Raji (cell line): Measurements from ENCODE around the gene FTO.

Experiments used
- POLR2A ChIP-seq: IDR thresholded peaks from 2 replicates; pipeline ENCODE4 v1.6.1; 2011; ENCODE audit warnings: low read depth, low read length, control low read depth; ENCODE audit not compliant: insufficient read depth

The FTO gene

DNA sequence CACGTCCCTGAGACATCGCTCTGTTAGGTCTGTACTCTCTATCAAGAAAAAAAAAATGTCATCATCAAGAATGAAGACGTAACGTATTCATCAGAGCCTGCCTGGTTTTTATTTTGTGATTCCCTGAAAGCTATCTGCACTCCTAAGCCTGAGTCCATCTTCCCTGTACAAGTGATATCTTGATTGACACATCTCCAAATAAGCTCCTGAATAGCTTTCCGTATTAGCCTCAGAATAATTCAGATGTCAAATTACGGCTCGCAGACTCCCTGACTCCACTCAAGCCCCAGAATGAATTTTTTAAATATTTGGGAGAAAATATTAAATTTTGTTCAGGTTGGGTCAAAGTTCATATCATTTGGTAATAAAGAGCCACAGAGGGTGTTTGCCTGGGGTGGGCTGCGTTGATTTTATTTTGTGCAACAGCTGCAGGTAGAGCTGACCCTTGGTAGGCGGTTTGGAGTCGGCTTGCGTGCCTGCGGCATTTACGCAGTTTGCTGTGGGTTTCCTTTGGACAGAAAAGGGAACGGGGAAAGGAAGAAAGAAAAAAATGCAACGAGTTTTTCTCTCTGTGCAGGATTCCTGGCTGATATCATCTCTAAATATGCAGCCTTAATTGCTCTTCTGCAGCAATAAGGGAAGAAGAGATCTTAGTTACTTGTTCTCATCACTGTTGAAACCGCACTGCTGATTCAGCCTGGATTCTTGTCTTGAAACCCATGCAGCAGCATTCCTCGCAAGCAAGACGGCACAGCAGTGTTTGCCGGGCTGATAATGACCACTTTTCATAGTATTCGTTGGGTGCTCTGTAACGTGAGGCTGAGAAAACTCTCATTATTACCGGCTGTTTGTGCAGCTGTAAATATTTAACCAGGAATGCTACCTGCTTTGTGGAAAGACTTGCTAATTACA, 467.9 kb downstream of the FTO start:
- no peak for TF ChIP-seq POLR2A

DNA sequence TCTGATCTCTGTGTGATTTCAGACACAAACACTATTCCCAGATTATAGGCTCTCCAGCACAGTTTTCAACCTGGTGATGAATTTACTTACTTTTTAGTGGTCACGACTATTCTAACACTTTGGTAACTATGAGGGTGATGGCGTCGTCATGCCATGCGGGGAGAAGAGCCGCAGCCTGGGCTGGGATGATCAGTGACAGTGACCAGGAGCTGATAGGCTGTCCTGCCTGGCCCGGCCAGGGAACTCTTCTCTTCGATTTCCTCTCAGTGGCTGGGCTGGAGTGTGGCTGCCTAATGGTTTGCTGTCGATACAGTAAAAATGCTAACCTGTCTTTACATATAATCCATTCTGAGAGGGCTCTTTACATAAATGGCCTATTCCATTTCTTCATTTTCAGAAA, 469.5 kb downstream of the FTO start:
- no peak for TF ChIP-seq POLR2A

DNA sequence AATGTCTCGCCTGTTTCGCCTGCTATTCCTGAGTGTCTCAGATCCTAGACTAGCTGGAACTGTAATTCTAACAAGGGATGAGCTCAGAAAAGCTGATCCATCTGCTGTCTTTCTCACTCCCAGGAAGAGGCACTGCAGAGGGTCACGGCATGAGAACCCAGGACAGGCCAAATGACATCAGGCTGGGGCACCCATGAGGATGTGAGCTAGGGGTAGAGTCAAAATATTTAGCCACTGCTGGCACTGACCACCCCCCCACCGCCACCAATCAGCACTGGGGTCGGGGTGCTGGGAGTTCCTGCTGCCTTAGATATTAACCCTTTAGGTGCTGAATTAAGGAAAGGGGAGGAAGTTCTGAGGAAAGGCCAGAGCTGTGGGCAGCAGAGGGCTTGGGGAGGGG, 470.2 kb downstream of the FTO start:
- TF ChIP-seq POLR2A: no peak

DNA sequence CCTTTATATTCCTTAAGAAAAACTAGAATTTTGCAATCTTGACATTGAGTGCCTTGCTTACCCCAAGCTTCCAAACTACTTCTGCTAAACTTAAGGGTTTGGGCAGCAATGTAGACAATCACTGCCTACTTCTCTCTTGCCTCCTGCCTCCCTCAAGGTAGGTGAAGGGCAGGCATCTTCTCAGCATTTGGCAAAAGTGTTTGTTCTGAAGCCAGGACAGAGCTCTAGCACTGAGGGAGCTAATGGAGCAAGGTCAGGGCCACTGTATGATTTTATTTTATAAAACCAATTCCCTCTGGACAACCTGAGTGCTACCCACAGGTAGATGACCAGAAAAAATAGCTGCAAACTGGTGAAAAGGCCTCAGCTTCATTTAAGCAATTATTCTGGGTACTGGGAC, 470.8 kb downstream of the FTO start:
- no peak for TF ChIP-seq POLR2A

DNA sequence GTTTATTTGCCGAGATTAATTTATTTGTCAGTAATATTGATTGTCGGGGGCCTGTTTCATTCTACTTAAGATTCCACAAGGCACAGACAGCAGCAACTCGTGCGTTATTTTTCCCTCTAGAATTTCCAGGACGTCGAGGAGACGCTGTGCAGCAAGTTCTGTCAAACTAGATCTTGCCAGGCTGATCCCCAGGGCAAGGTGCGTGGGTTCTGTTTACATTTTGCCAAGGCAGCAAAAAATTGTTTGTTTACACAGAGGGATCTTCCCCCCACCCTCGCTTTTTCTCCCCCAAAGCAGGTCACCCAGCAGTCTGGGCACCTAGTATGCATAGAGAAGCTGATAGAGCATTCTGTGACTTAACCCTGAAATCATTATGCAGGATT, 471.2 kb downstream of the FTO start:
- no peak for TF ChIP-seq POLR2A

DNA sequence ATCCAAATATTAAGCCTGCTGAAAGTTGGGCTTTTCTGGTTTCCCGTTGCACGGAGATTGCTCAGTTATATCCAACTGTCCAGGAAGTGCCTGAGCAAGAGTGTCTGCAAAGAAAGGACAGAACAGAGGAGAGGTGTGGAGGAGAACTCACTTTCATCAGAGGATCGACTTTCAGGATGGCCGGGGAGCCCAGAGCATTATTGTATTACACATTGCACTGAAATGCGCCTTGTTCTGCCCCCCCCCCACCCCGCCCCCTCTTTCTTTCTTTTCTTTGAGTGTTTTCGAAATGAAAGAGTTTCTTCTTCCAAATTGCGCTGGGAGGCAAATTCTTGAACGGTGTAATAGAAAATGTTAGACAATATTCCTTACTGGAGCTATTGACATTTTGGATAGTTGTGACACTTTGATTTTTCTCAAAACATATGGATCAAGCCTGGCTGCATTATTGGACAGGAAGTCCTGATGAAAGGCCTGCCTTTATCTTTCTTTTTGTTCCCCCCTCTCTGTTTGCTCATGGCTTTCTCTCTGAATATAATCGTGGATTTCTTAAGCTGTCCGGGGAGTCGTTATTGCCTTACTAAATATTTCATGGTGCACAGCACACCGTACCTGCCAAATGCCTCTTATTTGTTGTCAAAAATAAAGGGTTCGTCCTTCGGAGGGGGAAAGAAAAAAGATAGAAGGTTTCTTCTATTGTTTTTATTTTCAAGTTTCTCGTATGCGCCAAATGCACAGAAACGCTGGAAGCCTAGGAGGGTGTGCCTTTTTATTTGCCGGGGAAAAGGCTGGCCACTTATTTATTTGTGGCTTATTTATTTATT, 471.8 kb downstream of the FTO start:
- no peak for TF ChIP-seq POLR2A

DNA sequence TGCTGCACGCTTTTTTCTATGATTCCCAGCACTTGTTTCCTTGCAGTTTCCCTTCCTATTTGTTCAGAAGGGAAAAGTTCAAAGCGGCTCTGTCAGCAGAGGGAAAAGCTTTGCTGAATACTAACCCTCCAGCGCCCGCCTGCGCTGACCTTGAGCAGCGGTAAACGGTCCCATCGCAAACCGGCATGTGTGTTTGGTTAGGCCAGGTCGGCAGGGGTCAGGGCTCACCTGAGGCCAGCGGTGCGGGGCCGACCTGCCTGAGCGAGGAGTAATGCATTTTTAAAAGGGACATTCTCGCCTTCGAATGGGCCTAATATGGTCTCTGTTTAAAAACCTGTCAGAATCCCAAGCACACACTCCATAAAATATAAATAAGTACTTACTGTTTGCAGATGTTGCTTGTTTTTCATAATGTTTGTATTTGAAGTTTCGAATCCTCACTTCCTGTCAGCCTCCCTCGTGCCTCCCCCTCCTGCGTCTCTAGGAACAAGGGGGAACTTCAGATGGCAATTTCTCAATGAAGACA, 472.5 kb downstream of the FTO start:
- TF ChIP-seq POLR2A: no peak

DNA sequence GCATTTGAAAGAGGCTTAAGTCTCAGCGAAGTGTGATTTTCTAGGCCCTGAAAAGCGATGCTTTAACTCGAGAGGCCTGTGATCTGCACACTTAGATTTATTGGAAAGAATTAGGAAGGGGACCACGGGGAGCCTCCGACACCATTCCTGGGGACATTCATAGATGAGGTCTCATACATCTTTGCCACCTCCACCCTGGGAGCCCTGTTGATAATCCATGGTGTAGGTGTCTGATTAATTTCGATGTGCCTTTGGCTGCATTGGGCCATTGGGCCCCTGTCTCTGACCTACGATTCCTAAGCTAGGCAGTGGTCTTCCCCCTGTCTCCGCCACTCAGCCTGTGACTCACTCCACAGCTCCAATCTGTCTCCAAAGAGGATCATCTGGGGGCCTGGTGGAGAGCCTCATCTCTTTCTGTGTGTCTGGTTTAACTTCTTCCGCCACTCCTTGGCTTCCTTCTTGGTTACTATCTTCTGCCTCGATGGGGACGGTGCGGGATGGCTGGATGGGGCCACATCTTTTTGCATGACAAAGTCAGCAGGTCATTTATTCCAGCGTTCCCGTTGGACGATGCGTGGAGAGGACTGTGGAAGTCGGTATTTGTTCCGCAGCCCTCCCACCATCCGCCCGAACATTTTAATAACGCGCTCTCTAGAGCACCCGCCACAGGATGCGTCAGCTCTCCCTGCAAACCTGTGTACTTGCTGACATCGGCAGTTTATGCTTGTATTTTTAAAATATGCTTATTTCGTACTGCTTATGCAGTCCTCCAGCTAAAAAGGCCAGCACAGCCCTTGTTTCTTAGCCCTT, 473.3 kb downstream of the FTO start:
- TF ChIP-seq POLR2A: no peak

DNA sequence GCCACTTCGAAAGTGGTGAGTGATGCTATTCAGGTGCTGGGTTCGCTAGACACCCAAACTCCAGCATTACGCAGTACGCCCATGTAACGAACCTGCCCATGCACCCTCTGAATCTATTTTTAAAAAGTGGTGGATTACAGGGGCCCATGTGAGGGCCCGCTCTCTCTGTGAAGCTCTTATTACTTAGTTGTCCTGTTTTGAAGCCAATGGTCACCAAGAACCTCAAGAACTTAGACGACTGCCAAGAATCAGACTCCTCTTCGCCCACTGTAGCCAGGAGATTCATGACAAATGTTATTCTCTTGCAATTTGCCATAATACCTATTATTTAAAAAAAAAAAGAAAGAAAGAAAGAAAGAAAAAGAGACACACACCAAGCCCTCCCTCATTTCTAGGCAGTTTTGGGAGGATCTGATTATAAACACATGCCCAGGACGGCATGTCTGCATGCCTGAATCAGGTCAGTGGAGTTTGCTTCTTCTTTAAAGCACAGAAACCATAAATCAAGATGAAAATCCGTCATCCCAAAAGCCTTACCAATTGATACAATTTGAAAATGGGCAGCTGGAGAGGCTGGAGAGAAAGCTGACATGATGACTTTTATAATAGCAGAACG, 474.0 kb downstream of the FTO start:
- TF ChIP-seq POLR2A: no peak

DNA sequence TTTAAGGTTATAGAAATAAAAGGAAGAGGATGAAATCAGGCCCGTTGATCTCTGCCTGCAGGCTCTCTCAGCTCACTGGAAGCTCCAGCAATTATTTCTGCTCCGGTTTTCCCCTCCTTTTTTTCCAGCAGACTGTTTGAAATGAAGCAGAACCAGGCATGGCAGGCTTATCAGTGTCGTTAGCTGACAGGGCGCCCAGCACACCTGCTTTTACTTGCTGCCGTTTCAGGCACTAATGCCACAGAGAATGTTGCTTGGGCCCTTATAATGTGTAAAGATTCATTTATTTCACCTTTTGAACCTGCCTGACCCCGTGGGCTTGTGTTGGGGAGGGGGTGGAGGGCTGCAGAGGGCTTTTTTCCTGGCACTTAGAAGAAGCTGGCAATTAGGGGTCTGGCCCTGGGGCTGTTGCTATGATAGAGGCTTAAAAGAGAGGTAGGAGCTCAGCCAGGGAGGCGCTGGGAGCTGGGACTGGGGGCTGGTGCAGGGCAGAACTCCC, 474.6 kb downstream of the FTO start:
- no peak for TF ChIP-seq POLR2A

DNA sequence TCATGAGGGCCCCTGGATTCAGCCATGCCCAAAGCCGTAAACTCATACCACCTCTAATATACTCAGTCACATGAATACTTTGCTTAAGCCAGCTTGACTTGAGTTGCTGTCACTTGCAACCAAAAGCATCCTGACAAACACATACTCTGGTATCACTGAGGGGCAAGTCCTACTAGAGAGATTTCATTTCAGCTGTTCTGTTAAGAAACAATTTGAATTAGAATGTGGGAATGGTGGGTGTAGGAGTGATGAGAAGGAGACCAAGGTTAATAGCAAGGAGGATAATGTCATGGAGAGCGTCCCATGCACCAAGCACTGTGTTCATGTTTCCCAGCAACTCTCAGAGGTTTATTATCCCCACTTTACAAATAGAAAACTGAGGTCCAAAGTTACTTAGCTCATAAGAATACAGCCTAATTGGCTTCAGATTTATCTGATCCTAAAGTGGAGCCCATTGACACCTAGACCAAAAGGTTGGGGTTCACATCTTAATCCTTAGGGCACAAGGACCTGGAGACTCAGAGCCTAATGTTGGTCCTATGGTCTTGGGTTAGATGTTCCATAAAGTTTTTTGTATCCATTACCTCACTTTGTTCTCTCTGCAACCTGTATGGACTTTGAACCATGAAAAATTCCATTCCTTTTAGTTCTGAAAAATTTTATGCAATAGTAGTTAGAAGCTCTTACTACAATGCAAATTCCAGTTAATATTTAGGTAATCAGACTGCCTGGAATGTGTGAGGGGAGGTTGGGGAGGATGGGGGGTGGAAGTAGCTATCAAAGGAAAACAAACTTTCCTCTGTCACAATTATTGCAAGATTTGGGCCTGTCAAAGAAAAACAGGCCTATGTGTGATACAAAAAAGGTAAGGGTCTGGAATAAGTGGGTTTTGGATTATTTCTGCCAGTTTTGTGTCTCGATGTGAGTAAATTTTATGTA, 476.7 kb downstream of the FTO start:
- no peak for TF ChIP-seq POLR2A

DNA sequence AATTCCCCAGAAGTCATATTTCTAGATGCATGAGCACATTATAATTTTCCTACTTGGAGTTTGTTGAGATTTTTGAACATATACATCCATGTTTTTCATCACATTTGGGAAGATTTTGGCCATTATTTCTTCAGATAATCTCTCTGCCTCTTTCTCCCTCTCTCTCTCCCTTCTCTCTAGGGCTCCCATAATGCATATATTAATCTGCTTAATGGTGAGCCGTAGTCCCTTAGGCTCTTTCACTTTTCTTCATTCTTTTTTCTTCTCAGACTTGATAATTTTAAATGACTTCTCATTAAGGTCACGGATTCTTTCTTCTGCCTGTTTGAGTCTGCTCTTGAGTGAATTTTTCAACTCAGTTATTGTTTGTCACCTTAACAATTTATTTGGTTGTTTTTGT, 481.1 kb downstream of the FTO start:
- no peak for TF ChIP-seq POLR2A

DNA sequence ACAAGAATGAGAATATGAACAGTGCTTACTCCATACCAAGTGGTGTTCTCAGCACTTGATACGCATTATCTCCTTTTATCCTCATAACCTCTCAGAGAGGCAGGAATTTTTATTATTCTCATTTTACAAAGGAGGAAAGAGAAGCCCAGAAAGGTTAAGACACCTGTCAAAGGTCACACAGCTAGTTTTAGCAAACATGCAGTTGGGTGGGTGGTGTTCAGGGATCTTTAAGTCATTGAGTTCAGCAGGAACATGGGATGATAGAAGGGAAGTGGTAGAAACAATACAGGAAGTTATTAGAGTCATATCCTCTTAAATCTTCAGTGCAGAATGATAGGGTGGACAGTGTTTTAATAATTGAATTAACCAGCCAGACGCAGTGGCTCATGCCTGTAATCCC, 487.2 kb downstream of the FTO start:
- no peak for TF ChIP-seq POLR2A
